GM19043 (cell line): ENCODE measurements around the gene SMARCD3.

Experiments
- ATAC-seq: cut with Tn5 transposase; IDR thresholded peaks from one replicate; pipeline ENCODE4 v1.9.1; 2021; ENCODE audit warnings: low read depth; ENCODE audit not compliant: unreplicated experiment

Gene SMARCD3

DNA sequence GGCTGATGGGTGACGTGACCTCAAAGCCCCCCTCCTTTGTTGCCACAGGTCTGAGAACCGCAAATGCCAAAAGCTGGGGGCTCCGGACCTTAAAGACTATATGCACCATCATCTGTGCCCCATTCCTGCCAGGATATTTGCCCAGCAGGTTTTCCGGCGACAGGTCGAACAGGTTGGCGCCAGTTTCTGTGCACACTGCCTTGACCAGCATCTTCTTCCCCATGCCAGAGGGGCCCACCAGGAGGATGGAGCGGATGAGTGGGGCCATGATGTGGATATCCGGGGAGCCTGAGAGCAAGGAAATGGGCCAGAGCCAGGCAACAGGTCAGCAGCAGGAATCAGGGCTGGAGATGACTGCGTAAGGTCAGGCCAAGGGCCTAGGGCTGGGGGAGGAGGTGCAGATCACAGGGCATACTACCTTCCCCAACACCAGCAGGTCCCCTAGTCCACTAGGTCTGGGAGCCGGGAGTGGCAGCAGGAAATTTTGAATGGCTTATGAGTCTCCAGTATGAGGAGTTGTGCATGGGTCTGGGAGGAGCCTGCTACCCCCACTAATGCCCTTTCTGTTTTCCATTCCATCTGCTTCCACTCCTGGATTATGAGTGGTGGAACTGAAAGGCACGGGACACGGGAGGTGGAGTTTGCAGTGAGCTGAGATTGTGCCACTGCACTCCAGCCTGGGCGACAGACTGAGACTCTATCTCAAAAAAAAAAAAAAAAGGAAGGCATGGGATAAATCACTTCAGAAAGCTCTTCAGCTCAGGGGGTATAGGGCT lies 55.1 kb downstream of the SMARCD3 start:
- no peak for ATAC-seq

DNA sequence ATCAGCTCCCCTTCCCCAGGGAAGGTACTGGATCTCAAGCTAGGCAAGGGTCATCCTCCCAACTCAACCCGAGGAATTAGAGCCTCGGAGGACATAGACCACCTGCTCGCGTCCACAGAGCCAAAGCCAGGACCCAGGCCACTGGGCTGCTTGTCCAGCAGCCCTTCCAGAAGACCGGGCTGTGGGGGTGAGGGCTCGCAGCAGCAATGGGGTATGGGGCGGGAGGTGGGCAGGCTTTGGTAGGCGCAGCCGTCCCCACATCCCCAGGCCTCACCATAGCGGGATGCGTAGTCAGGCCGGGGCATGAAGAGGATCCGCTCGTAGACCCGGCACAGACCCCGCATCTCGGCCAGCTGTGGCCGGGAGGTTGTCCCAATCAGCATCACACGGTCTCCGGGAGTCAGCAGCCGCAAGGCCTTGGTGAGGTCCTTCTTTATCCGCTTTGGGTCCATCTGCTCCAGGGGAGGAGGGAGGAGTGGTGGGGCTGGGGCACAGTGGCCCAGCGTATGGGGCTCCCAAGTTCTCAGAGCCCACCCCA lies 56.4 kb downstream of the SMARCD3 start:
- no peak for ATAC-seq

DNA sequence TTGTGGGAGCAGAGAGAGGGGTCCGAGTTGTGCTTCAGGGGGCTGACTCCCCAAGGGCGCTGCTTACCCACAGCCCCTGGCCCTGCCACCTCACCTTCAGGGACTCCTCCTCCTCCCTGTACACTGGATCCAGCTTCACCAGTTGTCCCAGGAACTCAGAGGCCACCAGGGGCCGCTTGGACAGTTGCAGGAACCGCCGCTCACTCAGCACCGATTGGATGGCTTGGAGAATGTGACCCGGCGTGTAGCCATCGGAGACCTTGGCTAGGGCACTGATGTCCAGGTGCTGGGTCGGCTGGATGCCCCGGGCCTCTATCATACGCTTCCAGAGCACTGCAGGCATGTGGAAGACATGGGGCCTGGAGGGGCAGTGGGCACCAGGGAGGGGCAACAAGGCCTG lies 57.0 kb downstream of the SMARCD3 start:
- ATAC-seq: no peak

DNA sequence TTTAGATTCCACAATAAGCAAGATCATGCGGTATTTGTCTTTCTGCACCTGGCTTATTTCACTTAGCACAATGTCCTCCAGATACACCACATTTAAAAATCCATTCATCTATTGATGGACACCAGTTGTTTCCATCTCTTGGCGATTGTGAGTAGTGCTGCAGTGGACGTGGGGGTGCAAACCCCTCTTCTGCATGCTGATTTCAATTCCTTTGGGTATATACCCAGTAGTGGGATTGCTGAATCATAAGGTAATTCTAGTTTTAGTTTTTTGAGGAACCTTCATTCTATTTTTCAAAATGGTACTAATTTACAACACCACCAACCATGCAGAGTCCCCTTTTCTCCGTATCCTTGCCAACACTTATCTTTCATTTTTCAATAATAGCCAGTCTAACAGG lies 59.5 kb downstream of the SMARCD3 start:
- ATAC-seq: no peak
